Heart left ventricle (tissue), 13 donors: ENCODE results near the gene KCNJ16.

Experiments used
- POLR2A ChIP-seq, 2 donors: fragments of 450-650 bp; IDR thresholded peaks; one replicate each; pipeline ENCODE4 v1.6.1; 2017; ENCODE audit warnings: antibody characterized with exemption in 2 of 2, mild to moderate bottlenecking in 2 of 2, moderate library complexity in 2 of 2
- TF ChIP-seq, protein P1 (sequence below), 12 donors: fragments of 200-600 bp; sonication (generic) in 4 of 12; IDR thresholded peaks; one replicate each; pipeline versions ENCODE4 v1.5.0 to v1.8.0; 2018 to 2022; ENCODE audit warnings: antibody characterized with exemption in 12 of 12, mild to moderate bottlenecking in 5 of 12
- donor health status: ischemic (EF 13 %, LVEDD 7.1; RV severe dilation, severe dysfunction).
- donor health status: DM: no; HTN: yes; CAD: no.
- donor health status: DM: no; HTN: no; CAD: no.
- donor health status: ischemic (EF 25% LVEDD 6.9; RV normal size, moderate dysfunction).
- donor health status: ischemic (EF 25% LVEDD 5.7; RV mildly dilated, moderate dysfunction).
- donor health status: ischemic (EF 35%, LVEDD 5.7; RV mildly dilated, moderate dysfunction).
- donor health status: nonischemic (EF 11% LVEDD 7.7; RV severe dilation, severe dysfunction).
- donor health status: DM: yes; HTN: yes; CAD: no.
- donor health status: PGD.
- donor health status: ischemic (EF 29% LVEDD 5.4; RV normal size, mild dysfunction).
- donor health status: nonischemic (EF 23%, LVEDD 6.1; RV moderate dilation, normal function).

DNA sequence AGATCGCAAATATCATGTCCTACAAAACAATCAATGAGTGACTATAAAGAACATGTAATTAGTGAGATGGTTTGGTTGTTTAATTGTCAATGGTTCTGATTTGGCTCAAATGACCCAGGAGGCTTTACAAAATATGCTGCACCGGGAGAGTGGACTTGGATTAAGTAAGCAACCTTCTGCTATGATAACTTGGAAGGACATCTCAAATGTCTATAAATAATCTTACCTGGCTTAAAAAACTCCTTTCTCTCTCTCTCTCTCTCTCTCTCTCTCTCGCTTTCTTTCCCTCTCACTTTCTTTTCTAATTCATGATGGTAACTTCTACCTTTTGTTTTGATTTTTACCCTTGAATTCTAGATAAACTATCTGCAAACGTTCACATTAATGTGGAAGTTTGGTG lies 108.5 kb downstream of the KCNJ16 start:
- TF ChIP-seq POLR2A (IDR thresholded peaks at IDR 0.05) = no peak
- TF ChIP-seq, protein P1, sequence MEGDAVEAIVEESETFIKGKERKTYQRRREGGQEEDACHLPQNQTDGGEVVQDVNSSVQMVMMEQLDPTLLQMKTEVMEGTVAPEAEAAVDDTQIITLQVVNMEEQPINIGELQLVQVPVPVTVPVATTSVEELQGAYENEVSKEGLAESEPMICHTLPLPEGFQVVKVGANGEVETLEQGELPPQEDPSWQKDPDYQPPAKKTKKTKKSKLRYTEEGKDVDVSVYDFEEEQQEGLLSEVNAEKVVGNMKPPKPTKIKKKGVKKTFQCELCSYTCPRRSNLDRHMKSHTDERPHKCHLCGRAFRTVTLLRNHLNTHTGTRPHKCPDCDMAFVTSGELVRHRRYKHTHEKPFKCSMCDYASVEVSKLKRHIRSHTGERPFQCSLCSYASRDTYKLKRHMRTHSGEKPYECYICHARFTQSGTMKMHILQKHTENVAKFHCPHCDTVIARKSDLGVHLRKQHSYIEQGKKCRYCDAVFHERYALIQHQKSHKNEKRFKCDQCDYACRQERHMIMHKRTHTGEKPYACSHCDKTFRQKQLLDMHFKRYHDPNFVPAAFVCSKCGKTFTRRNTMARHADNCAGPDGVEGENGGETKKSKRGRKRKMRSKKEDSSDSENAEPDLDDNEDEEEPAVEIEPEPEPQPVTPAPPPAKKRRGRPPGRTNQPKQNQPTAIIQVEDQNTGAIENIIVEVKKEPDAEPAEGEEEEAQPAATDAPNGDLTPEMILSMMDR (IDR thresholded peaks at IDR 0.05) = no peak
